Measurements from ENCODE around the gene ADGRV1.

- no peak for TF ChIP-seq CTCF (IDR thresholded peaks at IDR 0.05)
- no peak for TF ChIP-seq POLR2A (IDR thresholded peaks at IDR 0.05)
Measured at GRCh38 chr5:91020065-91020800, 461.6 kb downstream of the ADGRV1 start.
